HFFc6 (cell line): ENCODE data around the gene YPEL4. TPM values are rescaled to one million over a fixed set of nuclear protein-coding genes. Genes with fewer than 3 reads are reported as not detected.

ENCODE experiments used
- DNase-seq: peaks from one replicate; pipeline ENCODE4 v3.0.0-alpha.2; 2018
- H3K27ac Mint-ChIP-seq: 2 replicates; pipeline ENCODE4 v1.8.0; 2020; ENCODE audit warnings: mild to moderate bottlenecking, mixed read lengths
- H3K27me3 Mint-ChIP-seq: 2 replicates; pipeline ENCODE4 v1.8.0; 2021; ENCODE audit warnings: mild to moderate bottlenecking, moderate library complexity, mixed read lengths; ENCODE audit not compliant: insufficient read depth
- H3K36me3 Mint-ChIP-seq: 2 replicates; pipeline ENCODE4 v1.8.0; 2021; ENCODE audit warnings: low read depth, mixed read lengths
- H3K4me1 Mint-ChIP-seq: 2 replicates; pipeline ENCODE4 v1.8.0; 2020; ENCODE audit warnings: low read depth, mixed read lengths
- H3K4me3 Mint-ChIP-seq: 2 replicates; pipeline ENCODE4 v1.8.0; 2020; ENCODE audit warnings: mild to moderate bottlenecking, moderate library complexity, mixed read lengths
- H3K9me3 Mint-ChIP-seq: 2 replicates; pipeline ENCODE4 v1.8.0; 2020; ENCODE audit warnings: mild to moderate bottlenecking, mixed read lengths
- microRNA-seq: library from miRNA; unstranded; fragments of <30 nt; microRNA quantifications from one replicate; pipeline ENCODE4, GENCODE V29; 2019
- total RNA-seq, 6 experiments: library from RNA; stranded (reverse); fragmentation: NEBNext Ultra II Directional; extraction: Animal tissue kit (Norgen Biotek cat#: 25700); gene quantifications; 2 replicates in 1 of 6; 3 replicates in 5 of 6; pipeline ENCODE4 v1.2.3, GENCODE V29; 2021
- TF ChIP-seq, protein P1 (sequence below): fragments of 200-600 bp; sonication (generic); IDR thresholded peaks from 2 replicates; pipeline ENCODE4 v1.5.0; 2021; ENCODE audit warnings: antibody characterized with exemption, mild to moderate bottlenecking

YPEL4 gene
- total RNA-seq, 6 experiments from 2014 or later, result 0.14 to 0.48 (median 0.28) TPM; not detected in 1

GRCh38 chr11:57596266-57596885 lies 53.3 kb downstream of the YPEL4 start:
- Mint-ChIP-seq H3K9me3 (no peaks in the 10 kb centered on the region), H3K27ac (no peak overlapping the region), H3K4me3 (no peak overlapping the region), H3K4me1 (peaks cover 12% of the 10 kb centered on the region), H3K27me3 (peaks cover 49% of the 10 kb centered on the region), H3K36me3 (no peaks in the 10 kb centered on the region)
- no peak for DNase-seq
- TF ChIP-seq, protein P1, sequence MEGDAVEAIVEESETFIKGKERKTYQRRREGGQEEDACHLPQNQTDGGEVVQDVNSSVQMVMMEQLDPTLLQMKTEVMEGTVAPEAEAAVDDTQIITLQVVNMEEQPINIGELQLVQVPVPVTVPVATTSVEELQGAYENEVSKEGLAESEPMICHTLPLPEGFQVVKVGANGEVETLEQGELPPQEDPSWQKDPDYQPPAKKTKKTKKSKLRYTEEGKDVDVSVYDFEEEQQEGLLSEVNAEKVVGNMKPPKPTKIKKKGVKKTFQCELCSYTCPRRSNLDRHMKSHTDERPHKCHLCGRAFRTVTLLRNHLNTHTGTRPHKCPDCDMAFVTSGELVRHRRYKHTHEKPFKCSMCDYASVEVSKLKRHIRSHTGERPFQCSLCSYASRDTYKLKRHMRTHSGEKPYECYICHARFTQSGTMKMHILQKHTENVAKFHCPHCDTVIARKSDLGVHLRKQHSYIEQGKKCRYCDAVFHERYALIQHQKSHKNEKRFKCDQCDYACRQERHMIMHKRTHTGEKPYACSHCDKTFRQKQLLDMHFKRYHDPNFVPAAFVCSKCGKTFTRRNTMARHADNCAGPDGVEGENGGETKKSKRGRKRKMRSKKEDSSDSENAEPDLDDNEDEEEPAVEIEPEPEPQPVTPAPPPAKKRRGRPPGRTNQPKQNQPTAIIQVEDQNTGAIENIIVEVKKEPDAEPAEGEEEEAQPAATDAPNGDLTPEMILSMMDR, result no peak

Small RNAs within 50 kb of the gene (microRNA-seq; reads per million reads assigned to microRNA genes)
- 6,584 reads per million, percentile 91 among the genes with 10 or more reads in this experiment for gene MIR130A

Other genes with a start within 250 kb of the YPEL4 start
- 10 to 100 TPM in 4 of 6 experiments, 1 to 10 TPM in 2; 2.1 to 18.7 (median 15.8) TPM for gene SLC43A3, start 222.8 kb downstream of the YPEL4 start, total RNA-seq
- under 1 TPM; 0.09 to 0.66 (median 0.35) TPM for gene RTN4RL2, start 189.4 kb downstream of the YPEL4 start, total RNA-seq
- gene SLC43A1, start 134.2 kb downstream of the YPEL4 start, total RNA-seq, result 1 to 10 TPM; 3.1 to 4.7 (median 4.3) TPM
- gene TIMM10, start 119.2 kb downstream of the YPEL4 start, total RNA-seq, result 10 to 100 TPM; 43.6 to 72.9 (median 58.4) TPM
- not detected for gene SMTNL1, start 112.3 kb downstream of the YPEL4 start, total RNA-seq
- gene UBE2L6, start 82.2 kb downstream of the YPEL4 start, total RNA-seq, result 10 to 100 TPM; 34.1 to 46.5 (median 43.3) TPM
- under 1 TPM in 5 of 6 experiments, not detected in 1; 0.11 to 0.51 (median 0.25) TPM for gene SERPING1, start 52.2 kb downstream of the YPEL4 start, total RNA-seq
- 10 to 100 TPM; 13.0 to 17.1 (median 15.6) TPM for gene CLP1, start 7.8 kb upstream of the YPEL4 start, total RNA-seq
- 10 to 100 TPM; 67.5 to 82.1 (median 74.1) TPM for gene ZDHHC5, start 18.2 kb upstream of the YPEL4 start, total RNA-seq
- 10 to 100 TPM; 19.1 to 22.4 (median 21.8) TPM for gene MED19, start 62.3 kb upstream of the YPEL4 start, total RNA-seq
- gene TMX2, start 62.7 kb upstream of the YPEL4 start, total RNA-seq, result 100 to 1,000 TPM in 2 of 6 experiments, 10 to 100 TPM in 4; 89.9 to 113 (median 97.2) TPM
- 100 to 1,000 TPM; 128 to 186 (median 140) TPM for gene SELENOH, start 91.6 kb upstream of the YPEL4 start, total RNA-seq
- not detected for gene BTBD18, start 101.9 kb upstream of the YPEL4 start, total RNA-seq
- gene CTNND1, start 111.9 kb upstream of the YPEL4 start, total RNA-seq, result 100 to 1,000 TPM; 131 to 153 (median 147) TPM